ENCODE measurements around the gene NELL1. TPM values are rescaled to one million over a fixed set of nuclear protein-coding genes. Genes with fewer than 3 reads are reported as not detected.

The NELL1 gene
- total and polyA plus RNA-seq, 5 donors from 2014 or later, result not detected

- ATAC-seq (ENCODE audit: low read depth in 2 of 2) (no peak), DNase-seq (no peak)
- no peaks in the 10 kb centered on the region for H3K36me3 ChIP-seq (ENCODE audit: control insufficient read depth, insufficient read depth, low read length)
- H3K4me3 ChIP-seq (ENCODE audit: low read depth, low read length), result no peak overlapping the region
- H3K9me3 ChIP-seq (ENCODE audit: control insufficient read depth in 2 of 2, low read length in 2 of 2), result no peaks in the 10 kb centered on the region
- Mint-ChIP-seq H3K27me3 (no peaks in the 10 kb centered on the region), H3K9me3 (peaks cover 0 to 4% (median 2%) of the 10 kb centered on the region in 7 donors), H3K4me1 (no peaks in the 10 kb centered on the region), H3K36me3 (no peaks in the 10 kb centered on the region), H3K27ac (no peak overlapping the region), H3K4me3 (no peak overlapping the region)
- no peak overlapping the region for H3K27ac ChIP-seq (ENCODE audit: insufficient read depth, low read length, poor library complexity, severe bottlenecking)
- H3K4me1 ChIP-seq (ENCODE audit: control insufficient read depth, insufficient read depth, low read length, poor library complexity, severe bottlenecking), result no peaks in the 10 kb centered on the region
- H3K27me3 ChIP-seq (ENCODE audit: control insufficient read depth, insufficient read depth, low read length), result no peaks in the 10 kb centered on the region
Measured at GRCh38 chr11:20875889-20876288, 206.5 kb downstream of the NELL1 start.

DNA sequence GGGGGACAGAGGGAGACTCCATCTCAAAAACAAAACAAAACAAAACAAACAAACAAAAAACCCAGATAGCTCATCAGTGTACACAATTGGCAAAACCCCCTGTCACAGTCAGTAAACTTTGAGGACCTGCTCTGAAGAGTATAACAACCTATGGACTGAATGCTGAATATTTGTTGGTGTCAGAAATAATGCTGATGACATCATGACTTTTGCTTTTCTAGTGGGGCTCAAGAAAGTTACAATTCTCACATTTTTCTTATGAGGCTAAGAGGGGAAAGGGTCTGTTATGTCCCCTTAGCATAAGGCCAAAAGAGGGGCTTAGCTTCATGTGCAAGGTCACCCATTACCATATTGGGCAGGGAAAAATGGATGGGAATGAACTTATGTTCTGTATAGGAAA lies 207.4 kb downstream of the NELL1 start:
- Histone ChIP-seq H3K36me3 (ENCODE audit: control insufficient read depth, insufficient read depth, low read length) (no peaks in the 10 kb centered on the region), H3K4me1 (ENCODE audit: control insufficient read depth, insufficient read depth, low read length, poor library complexity, severe bottlenecking) (no peaks in the 10 kb centered on the region), H3K4me3 (ENCODE audit: low read depth, low read length) (no peak overlapping the region), H3K9me3 (ENCODE audit: control insufficient read depth in 2 of 2, low read length in 2 of 2) (no peaks in the 10 kb centered on the region), H3K27ac (ENCODE audit: insufficient read depth, low read length, poor library complexity, severe bottlenecking) (no peak overlapping the region), H3K27me3 (ENCODE audit: control insufficient read depth, insufficient read depth, low read length) (no peaks in the 10 kb centered on the region)
- Mint-ChIP-seq H3K4me3 (no peak overlapping the region), H3K4me1 (no peaks in the 10 kb centered on the region), H3K27me3 (no peaks in the 10 kb centered on the region), H3K9me3 (peaks cover 0 to 7% (median 2%) of the 10 kb centered on the region in 7 donors), H3K36me3 (no peaks in the 10 kb centered on the region), H3K27ac (no peak overlapping the region)
- ATAC-seq (ENCODE audit: low read depth in 2 of 2), result no peak
- no peak for DNase-seq

DNA sequence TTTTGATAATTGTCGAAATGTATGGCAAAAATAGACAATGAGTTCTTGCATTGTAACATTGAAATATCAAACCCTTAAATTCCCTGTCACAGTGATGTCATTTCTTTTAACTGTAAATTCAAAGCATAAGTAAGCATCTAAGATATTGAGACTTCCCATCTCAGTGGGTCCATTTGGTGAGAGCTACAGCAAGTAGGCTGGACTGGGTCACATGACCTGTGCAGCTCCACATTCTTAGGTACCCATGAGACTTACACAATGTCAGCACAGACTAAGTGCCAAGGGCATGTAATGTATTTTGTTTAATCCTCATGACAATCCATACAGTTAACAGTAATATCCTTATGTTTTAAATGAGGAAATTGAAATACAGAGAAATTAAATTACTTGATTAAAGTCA lies 210.7 kb downstream of the NELL1 start:
- H3K27ac ChIP-seq (ENCODE audit: insufficient read depth, low read length, poor library complexity, severe bottlenecking), result no peak overlapping the region
- no peak overlapping the region for H3K4me3 ChIP-seq (ENCODE audit: low read depth, low read length)
- ATAC-seq (ENCODE audit: low read depth in 2 of 2) (no peak), DNase-seq (no peak)
- H3K27me3 ChIP-seq (ENCODE audit: control insufficient read depth, insufficient read depth, low read length), result no peaks in the 10 kb centered on the region
- no peaks in the 10 kb centered on the region for H3K9me3 ChIP-seq (ENCODE audit: control insufficient read depth in 2 of 2, low read length in 2 of 2)
- no peaks in the 10 kb centered on the region for H3K4me1 ChIP-seq (ENCODE audit: control insufficient read depth, insufficient read depth, low read length, poor library complexity, severe bottlenecking)
- no peaks in the 10 kb centered on the region for H3K36me3 Mint-ChIP-seq
- H3K27me3 Mint-ChIP-seq, result no peaks in the 10 kb centered on the region
- peaks cover 0 to 8% (median 4%) of the 10 kb centered on the region in 7 donors for H3K9me3 Mint-ChIP-seq
- no peak overlapping the region for H3K4me3 Mint-ChIP-seq
- H3K4me1 Mint-ChIP-seq, result no peaks in the 10 kb centered on the region
- no peak overlapping the region for H3K27ac Mint-ChIP-seq
- H3K36me3 ChIP-seq (ENCODE audit: control insufficient read depth, insufficient read depth, low read length), result no peaks in the 10 kb centered on the region

DNA sequence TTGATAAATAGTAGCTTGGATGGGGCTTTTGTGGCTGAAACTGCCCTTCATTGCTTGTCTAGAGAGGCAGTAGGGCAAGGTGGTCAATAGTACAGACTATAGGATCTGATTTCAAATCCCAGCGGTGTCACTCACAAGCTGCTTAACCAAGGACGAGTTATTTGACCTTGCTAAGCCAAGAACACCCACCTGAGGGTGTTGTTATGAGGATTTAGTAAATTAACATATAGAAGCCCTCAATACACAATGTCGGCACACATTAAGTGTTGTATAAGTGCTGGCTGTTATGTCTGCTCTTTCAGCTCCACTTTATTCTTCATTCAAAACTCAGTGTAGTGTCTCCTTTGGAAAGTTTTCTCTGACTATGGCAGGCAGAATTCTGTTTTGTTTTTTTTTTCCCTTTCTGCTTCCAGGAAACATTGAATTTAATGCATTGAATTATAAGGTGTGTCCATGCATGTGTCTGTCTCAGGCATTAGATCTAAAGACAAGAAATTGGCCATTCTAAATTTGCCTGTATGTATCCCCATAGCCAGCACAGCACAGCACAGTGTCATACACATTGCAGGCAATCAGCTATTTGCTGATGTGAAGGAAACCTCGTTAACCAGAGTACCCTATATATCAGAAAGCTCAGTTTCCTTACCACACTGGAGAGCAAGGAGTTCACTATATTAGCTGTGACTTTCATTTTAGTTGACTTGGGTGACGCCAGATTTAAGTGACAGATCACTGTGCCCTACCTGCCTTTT lies 212.1 kb downstream of the NELL1 start:
- Mint-ChIP-seq H3K27ac (no peak overlapping the region), H3K27me3 (no peaks in the 10 kb centered on the region)
- no peak for DNase-seq

DNA sequence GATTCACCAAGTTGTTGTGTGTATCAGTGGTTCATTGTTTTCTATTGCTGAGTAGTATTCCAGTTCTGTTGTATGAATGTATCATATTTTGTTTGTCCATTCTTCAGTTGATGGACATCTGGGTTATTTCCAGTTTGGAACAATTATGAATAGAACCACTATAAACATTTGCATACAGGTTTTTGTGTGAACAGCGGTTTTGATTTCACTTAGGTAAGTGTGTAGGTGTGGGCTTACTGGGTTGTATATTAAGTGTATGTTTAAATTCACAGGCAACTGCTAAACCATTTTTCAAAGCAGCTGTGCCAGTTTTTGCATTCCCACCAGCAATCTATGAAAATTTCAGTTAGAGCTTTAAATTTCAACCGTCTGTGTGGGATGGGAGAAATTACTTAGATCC lies 217.8 kb downstream of the NELL1 start:
- DNase-seq (no peak), ATAC-seq (ENCODE audit: low read depth in 2 of 2) (no peak)
- Mint-ChIP-seq H3K9me3 (peaks cover 0 to 18% (median 8%) of the 10 kb centered on the region in 7 donors), H3K27ac (no peak overlapping the region), H3K27me3 (no peaks in the 10 kb centered on the region), H3K4me3 (no peak overlapping the region), H3K4me1 (no peaks in the 10 kb centered on the region), H3K36me3 (no peaks in the 10 kb centered on the region)
- H3K27ac ChIP-seq (ENCODE audit: insufficient read depth, low read length, poor library complexity, severe bottlenecking), result no peak overlapping the region
- H3K36me3 ChIP-seq (ENCODE audit: control insufficient read depth, insufficient read depth, low read length), result no peaks in the 10 kb centered on the region
- H3K4me1 ChIP-seq (ENCODE audit: control insufficient read depth, insufficient read depth, low read length, poor library complexity, severe bottlenecking), result no peaks in the 10 kb centered on the region
- no peaks in the 10 kb centered on the region for H3K27me3 ChIP-seq (ENCODE audit: control insufficient read depth, insufficient read depth, low read length)
- H3K4me3 ChIP-seq (ENCODE audit: low read depth, low read length), result no peak overlapping the region
- H3K9me3 ChIP-seq (ENCODE audit: control insufficient read depth in 2 of 2, low read length in 2 of 2), result peaks cover 0 to 4% of the 10 kb centered on the region in 2 experiments

More for the DNA sequence above, 212.1 kb downstream of the NELL1 start:
- no peaks in the 10 kb centered on the region for H3K36me3 ChIP-seq (ENCODE audit: control insufficient read depth, insufficient read depth, low read length)
- H3K4me1 Mint-ChIP-seq, result no peaks in the 10 kb centered on the region
- ATAC-seq (ENCODE audit: low read depth in 2 of 2), result no peak
- H3K4me3 ChIP-seq (ENCODE audit: low read depth, low read length), result no peak overlapping the region
- H3K27me3 ChIP-seq (ENCODE audit: control insufficient read depth, insufficient read depth, low read length), result no peaks in the 10 kb centered on the region
- no peak overlapping the region for H3K27ac ChIP-seq (ENCODE audit: insufficient read depth, low read length, poor library complexity, severe bottlenecking)
- peaks cover 0 to 7% (median 2%) of the 10 kb centered on the region in 7 donors for H3K9me3 Mint-ChIP-seq
- no peaks in the 10 kb centered on the region for H3K36me3 Mint-ChIP-seq
- H3K4me3 Mint-ChIP-seq, result no peak overlapping the region
- H3K9me3 ChIP-seq (ENCODE audit: control insufficient read depth in 2 of 2, low read length in 2 of 2), result no peaks in the 10 kb centered on the region
- no peaks in the 10 kb centered on the region for H3K4me1 ChIP-seq (ENCODE audit: control insufficient read depth, insufficient read depth, low read length, poor library complexity, severe bottlenecking)

GRCh38 chr11:20894296-20894695 lies 224.9 kb downstream of the NELL1 start:
- no peaks in the 10 kb centered on the region for H3K36me3 Mint-ChIP-seq
- peaks cover 2 to 30% (median 8%) of the 10 kb centered on the region in 7 donors for H3K9me3 Mint-ChIP-seq
- Histone ChIP-seq H3K27me3 (ENCODE audit: control insufficient read depth, insufficient read depth, low read length) (no peaks in the 10 kb centered on the region), H3K4me1 (ENCODE audit: control insufficient read depth, insufficient read depth, low read length, poor library complexity, severe bottlenecking) (no peaks in the 10 kb centered on the region), H3K27ac (ENCODE audit: insufficient read depth, low read length, poor library complexity, severe bottlenecking) (no peak overlapping the region), H3K36me3 (ENCODE audit: control insufficient read depth, insufficient read depth, low read length) (no peaks in the 10 kb centered on the region), H3K4me3 (ENCODE audit: low read depth, low read length) (no peak overlapping the region), H3K9me3 (ENCODE audit: control insufficient read depth in 2 of 2, low read length in 2 of 2) (peaks cover 0 to 4% of the 10 kb centered on the region in 2 experiments)
- no peak overlapping the region for H3K4me3 Mint-ChIP-seq
- no peaks in the 10 kb centered on the region for H3K27me3 Mint-ChIP-seq
- ATAC-seq (ENCODE audit: low read depth in 2 of 2) (no peak), DNase-seq (no peak)
- H3K27ac Mint-ChIP-seq, result no peak overlapping the region
- no peaks in the 10 kb centered on the region for H3K4me1 Mint-ChIP-seq

DNA sequence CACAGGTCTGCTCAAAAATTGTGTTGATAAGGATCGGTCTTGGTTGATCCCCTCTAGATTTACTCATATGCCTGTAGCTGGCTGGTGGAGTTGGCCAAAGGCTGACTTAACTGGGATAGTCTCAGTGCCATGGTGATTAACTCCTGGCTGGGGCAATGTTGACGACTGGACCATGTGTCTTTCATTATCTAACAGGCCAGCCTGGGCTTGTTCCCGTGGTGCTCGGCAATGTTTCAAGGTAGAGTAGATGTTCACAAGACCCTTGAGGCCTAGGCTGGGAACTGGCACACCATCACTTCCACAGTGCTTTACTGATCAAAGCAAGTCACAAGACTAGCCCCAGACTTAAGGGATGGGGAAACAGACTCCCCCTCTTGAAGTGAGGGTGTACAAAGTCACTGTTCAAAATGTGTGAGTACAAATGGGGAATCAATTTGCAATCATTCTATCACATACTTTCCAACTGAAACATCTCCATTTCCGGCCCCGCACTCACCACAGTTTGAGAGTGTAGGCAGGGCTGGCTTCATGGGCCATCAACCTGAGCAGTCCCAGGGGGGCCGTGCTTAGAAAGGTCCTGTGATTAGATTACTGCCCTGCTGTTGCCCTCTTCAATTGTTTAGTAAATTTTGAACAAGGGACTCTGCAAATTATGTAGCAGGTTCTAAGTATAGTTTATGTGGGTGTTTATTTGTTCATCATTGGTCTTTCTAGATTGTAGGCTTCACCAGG lies 240.8 kb downstream of the NELL1 start:
- DNase-seq (no peak), ATAC-seq (ENCODE audit: low read depth in 2 of 2) (no peak)
- no peaks in the 10 kb centered on the region for H3K36me3 ChIP-seq (ENCODE audit: control insufficient read depth, insufficient read depth, low read length)
- no peaks in the 10 kb centered on the region for H3K9me3 ChIP-seq (ENCODE audit: control insufficient read depth in 2 of 2, low read length in 2 of 2)
- H3K9me3 Mint-ChIP-seq, result peaks cover 0 to 20% (median 0%) of the 10 kb centered on the region in 7 donors
- H3K27ac ChIP-seq (ENCODE audit: insufficient read depth, low read length, poor library complexity, severe bottlenecking), result no peak overlapping the region
- no peaks in the 10 kb centered on the region for H3K36me3 Mint-ChIP-seq
- no peak overlapping the region for H3K4me3 Mint-ChIP-seq
- H3K27me3 Mint-ChIP-seq, result no peaks in the 10 kb centered on the region
- no peaks in the 10 kb centered on the region for H3K4me1 ChIP-seq (ENCODE audit: control insufficient read depth, insufficient read depth, low read length, poor library complexity, severe bottlenecking)
- no peaks in the 10 kb centered on the region for H3K27me3 ChIP-seq (ENCODE audit: control insufficient read depth, insufficient read depth, low read length)
- H3K4me3 ChIP-seq (ENCODE audit: low read depth, low read length), result no peak overlapping the region
- no peak overlapping the region for H3K27ac Mint-ChIP-seq
- H3K4me1 Mint-ChIP-seq, result no peaks in the 10 kb centered on the region
